Caco-2 (cell line): ENCODE data around the gene ELP2. TPM values are rescaled to one million over a fixed set of nuclear protein-coding genes. Genes with fewer than 3 reads are reported as not detected.

Experiments
- BruUV-seq: library from RNA; stranded (reverse); fragments of 400-500 nt; replicated peaks from 2 replicates; lab custom pipeline; 2021; lab: Mats Ljungman, UMichigan
- CTCF ChIA-PET: fragments of 300-600 bp; sonication (Branson Sonifier 250); formaldehyde crosslinking; loops from one replicate; lab custom pipeline; 2022; ENCODE audit warnings: antibody characterized with exemption; lab: Charles Lee
- POLR2A ChIA-PET: fragments of 300-600 bp; sonication (Branson Sonifier 250); formaldehyde crosslinking; loops from one replicate; lab custom pipeline; 2022; ENCODE audit warnings: antibody characterized with exemption; lab: Charles Lee
- DNase-seq, 2 experiments: peaks; one replicate each; pipeline versions ENCODE4 v3.0.0 to v3.0.0-alpha.2; 2020 to 2022
- H3K27me3 ChIP-seq: replicated peaks from 2 replicates; pipeline ENCODE4 v1.6.0; 2011; ENCODE audit warnings: low read length; ENCODE audit not compliant: control insufficient read depth, insufficient read depth
- H3K36me3 ChIP-seq: 2 replicates; pipeline ENCODE4 v1.5.1; 2011; ENCODE audit warnings: low read length; ENCODE audit not compliant: control insufficient read depth, insufficient read depth
- H3K4me1 ChIP-seq: fragments of 250-450 bp; sonication (Bioruptor Pico); 2 replicates; pipeline ENCODE4 v1.5.1; 2020; ENCODE audit warnings: mild to moderate bottlenecking
- H3K4me3 ChIP-seq: 2 replicates; pipeline ENCODE4 v1.5.1; 2011; ENCODE audit warnings: low read depth, mild to moderate bottlenecking, control low read depth, low read length
- H3K9me3 ChIP-seq: fragments of 250-450 bp; sonication (Bioruptor Pico); 2 replicates; pipeline ENCODE4 v1.5.1; 2020; ENCODE audit warnings: mild to moderate bottlenecking, moderate library complexity
- H3K27ac Mint-ChIP-seq: one replicate; pipeline ENCODE4 v1.8.0; 2022; ENCODE audit warnings: mixed read lengths; ENCODE audit not compliant: unreplicated experiment
- H3K27me3 Mint-ChIP-seq: one replicate; pipeline ENCODE4 v1.8.0; 2022; ENCODE audit warnings: mixed read lengths; ENCODE audit not compliant: insufficient read depth, unreplicated experiment
- H3K36me3 Mint-ChIP-seq: one replicate; pipeline ENCODE4 v1.8.0; 2022; ENCODE audit warnings: mild to moderate bottlenecking, mixed read lengths; ENCODE audit not compliant: insufficient read depth, unreplicated experiment
- H3K4me1 Mint-ChIP-seq: one replicate; pipeline ENCODE4 v1.8.0; 2022; ENCODE audit warnings: low read depth, mixed read lengths; ENCODE audit not compliant: unreplicated experiment
- H3K4me3 Mint-ChIP-seq: one replicate; pipeline ENCODE4 v1.8.0; 2022; ENCODE audit warnings: mild to moderate bottlenecking, moderate library complexity, mixed read lengths; ENCODE audit not compliant: unreplicated experiment
- H3K9me3 Mint-ChIP-seq: one replicate; pipeline ENCODE4 v1.8.0; 2022; ENCODE audit warnings: mixed read lengths; ENCODE audit not compliant: unreplicated experiment
- CTCF ChIP-seq, 2 experiments: fragments of 200-600 bp in 1 of 2; IDR thresholded peaks; 1 replicate in 1 of 2; 2 replicates in 1 of 2; pipeline versions ENCODE4 v1.5.1 to v1.8.0; 2011 to 2022; ENCODE audit warnings: antibody characterized with exemption in 1 of 2, control low read depth in 1 of 2, inconsistent platforms in 1 of 2, low read depth in 1 of 2, low read length in 1 of 2, mild to moderate bottlenecking in 1 of 2, moderate library complexity in 1 of 2; ENCODE audit not compliant: insufficient read depth in 1 of 2, severe bottlenecking in 1 of 2, unreplicated experiment in 1 of 2
- intact Hi-C: fragments of 100-400 bp; cut with micrococcal nuclease; formaldehyde crosslinking; loops from one replicate; pipeline ENCODE4 v1.10.0; 2022; ENCODE audit not compliant: unreplicated experiment
- total RNA-seq: library from RNA; stranded (reverse); gene quantifications from 2 replicates; pipeline ENCODE4 v1.2.3, GENCODE V29; 2022

ELP2 gene
- total RNA-seq, 1 experiment from 2014 or later, result 45.9 TPM

- peak overlapping the region; percentile 54 for H3K27ac Mint-ChIP-seq
- no peaks in the 10 kb centered on the region for H3K27me3 Mint-ChIP-seq
- peaks cover 13% of the 10 kb centered on the region for H3K4me1 Mint-ChIP-seq
- no peaks in the 10 kb centered on the region for H3K36me3 ChIP-seq
- H3K9me3 Mint-ChIP-seq, result no peaks in the 10 kb centered on the region
- DNase-seq, result no peak
- H3K4me3 Mint-ChIP-seq, result peak overlapping the region; percentile 16
- H3K27me3 ChIP-seq, result no peaks in the 10 kb centered on the region
- H3K4me1 ChIP-seq, result peaks cover 12% of the 10 kb centered on the region
- POLR2A ChIA-PET, result no interaction called here
- TF ChIP-seq CTCF (IDR thresholded peaks at IDR 0.05; ENCODE audit: insufficient read depth in 1 of 2, low read depth in 1 of 2, low read length in 1 of 2, severe bottlenecking in 1 of 2, unreplicated experiment in 1 of 2), result no peak
- CTCF ChIA-PET, result no interaction called here
- no peaks in the 10 kb centered on the region for H3K9me3 ChIP-seq
- peaks cover 9% of the 10 kb centered on the region for H3K36me3 Mint-ChIP-seq
- TSS peak; percentile 16 for BruUV-seq
- H3K4me3 ChIP-seq, result no peak overlapping the region
- intact Hi-C loops, result no loop called here
Measured at GRCh38 chr18:36175481-36175880, 45.8 kb downstream of the ELP2 start.

DNA sequence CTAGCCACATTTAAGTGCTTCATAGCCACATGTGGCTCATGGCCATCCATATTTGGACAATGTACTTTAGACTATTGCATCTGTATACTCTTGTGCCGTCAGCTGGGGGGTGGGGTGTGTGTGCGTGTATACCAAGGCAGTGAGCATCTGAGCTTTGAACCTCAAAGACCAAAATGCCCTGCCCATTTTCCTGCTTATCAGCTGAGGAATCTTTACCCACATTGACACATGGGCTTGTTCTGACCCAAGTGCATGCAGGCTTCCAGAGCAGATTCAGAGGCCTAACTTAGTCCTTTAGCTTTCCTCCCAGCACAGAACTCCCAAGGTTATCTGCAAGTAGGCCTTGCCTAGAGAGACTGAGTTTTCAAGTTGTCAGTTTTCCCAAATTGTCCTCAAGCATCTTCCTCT lies 46.5 kb downstream of the ELP2 start:
- no peak overlapping the region for H3K4me3 Mint-ChIP-seq
- H3K36me3 Mint-ChIP-seq, result peaks cover 9% of the 10 kb centered on the region
- no peak overlapping the region for H3K27ac Mint-ChIP-seq
- Histone ChIP-seq H3K9me3 (no peaks in the 10 kb centered on the region), H3K36me3 (no peaks in the 10 kb centered on the region), H3K4me3 (no peak overlapping the region), H3K27me3 (no peaks in the 10 kb centered on the region), H3K4me1 (peaks cover 12% of the 10 kb centered on the region)
- peaks cover 13% of the 10 kb centered on the region for H3K4me1 Mint-ChIP-seq
- no peak for TF ChIP-seq CTCF (IDR thresholded peaks at IDR 0.05; ENCODE audit: insufficient read depth in 1 of 2, low read depth in 1 of 2, low read length in 1 of 2, severe bottlenecking in 1 of 2, unreplicated experiment in 1 of 2)
- H3K9me3 Mint-ChIP-seq, result no peaks in the 10 kb centered on the region
- POLR2A ChIA-PET, result no interaction called here
- CTCF ChIA-PET, result no interaction called here
- no TSS peak for BruUV-seq
- no peaks in the 10 kb centered on the region for H3K27me3 Mint-ChIP-seq
- peak; percentile 76 to 84 for DNase-seq
- intact Hi-C loops, result no loop called here

DNA sequence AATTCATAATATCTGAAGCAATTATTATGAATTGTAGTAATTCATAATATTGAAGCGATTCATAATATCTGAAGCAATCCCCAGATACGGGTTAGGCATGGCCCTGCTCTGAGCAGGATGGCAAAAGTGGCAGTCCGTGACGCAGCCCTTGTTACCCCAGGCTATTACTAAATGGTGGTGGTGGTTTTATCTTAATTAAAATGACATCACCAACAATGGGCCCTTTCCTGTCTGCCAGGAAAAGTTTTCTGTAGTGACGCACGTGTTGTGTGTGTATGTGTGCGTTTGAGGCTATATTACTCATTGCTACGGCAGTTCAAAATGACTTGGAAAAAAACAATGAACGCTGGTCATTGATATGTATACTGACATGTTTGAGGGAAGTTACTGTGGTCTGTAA lies 47.0 kb downstream of the ELP2 start:
- DNase-seq, result no peak
- Histone ChIP-seq H3K4me1 (peaks cover 12% of the 10 kb centered on the region), H3K36me3 (no peaks in the 10 kb centered on the region), H3K4me3 (no peak overlapping the region), H3K27me3 (no peaks in the 10 kb centered on the region), H3K9me3 (no peaks in the 10 kb centered on the region)
- no peak overlapping the region for H3K27ac Mint-ChIP-seq
- no peaks in the 10 kb centered on the region for H3K9me3 Mint-ChIP-seq
- peaks cover 9% of the 10 kb centered on the region for H3K36me3 Mint-ChIP-seq
- no peak overlapping the region for H3K4me3 Mint-ChIP-seq
- ChIA-PET CTCF (no interaction called here), POLR2A (no interaction called here)
- no TSS peak for BruUV-seq
- TF ChIP-seq CTCF (IDR thresholded peaks at IDR 0.05; ENCODE audit: insufficient read depth in 1 of 2, low read depth in 1 of 2, low read length in 1 of 2, severe bottlenecking in 1 of 2, unreplicated experiment in 1 of 2), result no peak
- H3K4me1 Mint-ChIP-seq, result peaks cover 13% of the 10 kb centered on the region
- H3K27me3 Mint-ChIP-seq, result no peaks in the 10 kb centered on the region
- intact Hi-C loops, result no loop called here
